ENCODE results near the gene KRTAP1-1. TPM values are rescaled to one million over a fixed set of nuclear protein-coding genes. Genes with fewer than 3 reads are reported as not detected.

Gene KRTAP1-1
- total and polyA plus RNA-seq, 2 experiments from 2014 or later = not detected

DNA sequence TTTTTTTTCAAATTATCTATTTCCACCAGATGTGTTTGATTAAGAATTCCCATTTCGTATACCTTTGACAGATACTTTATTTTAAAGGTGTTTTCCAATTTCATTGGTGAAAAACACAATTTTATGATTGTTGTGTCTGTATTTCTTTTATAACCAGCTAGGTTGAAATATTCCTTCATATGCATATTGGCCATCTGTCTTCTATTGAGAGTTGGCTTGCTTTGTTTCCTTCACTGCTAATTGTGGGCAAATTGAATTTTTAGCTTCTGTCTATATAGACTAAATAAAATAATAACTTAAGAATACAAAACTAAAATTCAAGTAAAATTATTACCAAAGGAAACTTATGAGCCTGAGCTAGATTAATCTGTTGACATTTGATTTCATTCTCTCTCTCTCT, 46.1 kb downstream of the KRTAP1-1 start:
- no peak overlapping the region for H2AFZ ChIP-seq
- no peaks in the 10 kb centered on the region for H3K4me1 ChIP-seq (ENCODE audit: insufficient read depth)
- Mint-ChIP-seq H3K27ac (no peak overlapping the region), H3K4me1 (peaks cover 4% of the 10 kb centered on the region; the same call in 2 of the 3 replicates), H3K27me3 (ENCODE audit: insufficient read depth, low read depth, poor library complexity) (no peaks in the 10 kb centered on the region), H3K36me3 (ENCODE audit: low read depth) (no peaks in the 10 kb centered on the region), H3K9me3 (no peaks in the 10 kb centered on the region), H3K4me3 (no peak overlapping the region)
- H3K4me3 ChIP-seq = no peak overlapping the region
- H3K36me3 ChIP-seq (ENCODE audit: insufficient read depth) = no peaks in the 10 kb centered on the region
- no peak for TF ChIP-seq ZNF114 (CRISPR knock-in tag; IDR thresholded peaks at IDR 0.05)
- no peak for TF ChIP-seq EZH2phosphoT487 (IDR thresholded peaks at IDR 0.05; ENCODE audit: unreplicated experiment)
- H3K27ac ChIP-seq (ENCODE audit: low read depth) = no peak overlapping the region
- ATAC-seq (no peak), DNase-seq (ENCODE audit: low spot score) (no peak)
- no peaks in the 10 kb centered on the region for H3K79me2 ChIP-seq (replicated peaks; ENCODE audit: insufficient read depth)
- 0 out of 2 replicates have a peak, but pooled peaks cover 4% of the 10 kb centered on the region for H3K9me2 ChIP-seq (ENCODE audit: insufficient read depth)
- no peaks in the 10 kb centered on the region for H3K27me3 ChIP-seq (ENCODE audit: insufficient read depth)
- no peaks in the 10 kb centered on the region for H4K20me1 ChIP-seq (replicated peaks; ENCODE audit: insufficient read depth)
- H3K4me2 ChIP-seq = no peak overlapping the region
- H3F3A ChIP-seq (replicated peaks; ENCODE audit: low read depth) = no peaks in the 10 kb centered on the region

DNA sequence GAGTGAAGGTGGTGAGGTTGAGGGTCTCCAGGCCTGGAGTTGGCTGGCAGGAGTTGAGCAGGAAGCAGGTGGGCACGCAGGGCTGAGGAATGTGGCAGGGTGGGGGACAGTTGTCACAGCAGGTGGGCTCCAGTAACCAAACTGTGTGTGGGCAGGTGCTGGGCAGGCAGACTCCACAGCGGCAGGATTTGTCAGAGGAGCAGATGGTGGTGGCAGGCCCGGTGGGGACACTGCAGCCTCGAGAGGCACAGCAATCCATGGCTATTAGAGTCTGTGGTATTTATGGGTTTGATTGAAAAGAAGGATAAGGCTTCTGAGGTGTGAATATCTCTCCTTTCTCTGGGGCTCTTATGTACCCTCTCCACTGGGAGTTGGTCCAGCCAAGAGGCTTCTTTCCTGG, 47.4 kb downstream of the KRTAP1-1 start, which contains the start of gene KRTAP3-3:
Gene KRTAP3-3, minus strand, starts transcription at position 326 of the 400 bp plus-strand sequence. Its CDS starts 67 bp downstream, at position 259.
- Mint-ChIP-seq H3K36me3 (ENCODE audit: low read depth) (no peaks in the 10 kb centered on the region), H3K4me1 (peaks cover 4% of the 10 kb centered on the region; the same call in 2 of the 3 replicates), H3K4me3 (no peak within 1 kb of the TSS), H3K9me3 (no peaks in the 10 kb centered on the region), H3K27me3 (ENCODE audit: insufficient read depth, low read depth, poor library complexity) (no peaks in the 10 kb centered on the region), H3K27ac (no peak within 1 kb of the TSS)
- Histone ChIP-seq H3K4me2 (no peak within 1 kb of the TSS), H4K20me1 (replicated peaks; ENCODE audit: insufficient read depth) (no peaks in the 10 kb centered on the region), H3F3A (replicated peaks; ENCODE audit: low read depth) (no peaks in the 10 kb centered on the region), H3K4me3 (no peak within 1 kb of the TSS), H3K9me2 (ENCODE audit: insufficient read depth) (0 out of 2 replicates have a peak, but pooled peaks cover 4% of the 10 kb centered on the region), H3K36me3 (ENCODE audit: insufficient read depth) (no peaks in the 10 kb centered on the region), H3K27me3 (ENCODE audit: insufficient read depth) (no peaks in the 10 kb centered on the region), H2AFZ (peak within 1 kb of the TSS; percentile 21), H3K79me2 (replicated peaks; ENCODE audit: insufficient read depth) (no peaks in the 10 kb centered on the region), H3K27ac (ENCODE audit: low read depth) (no peak within 1 kb of the TSS), H3K4me1 (ENCODE audit: insufficient read depth) (no peaks in the 10 kb centered on the region)
- DNase-seq (ENCODE audit: low spot score) (no peak), ATAC-seq (no peak)
- TF ChIP-seq JUNB (IDR thresholded peaks at IDR 0.05; ENCODE audit: unreplicated experiment) = no peak
- TF ChIP-seq NANOG (IDR thresholded peaks at IDR 0.05; ENCODE audit: borderline replicate concordance) = no peak
- TF ChIP-seq ZNF114 (CRISPR knock-in tag; IDR thresholded peaks at IDR 0.05) = no peak
- TF ChIP-seq STAT1 (IDR thresholded peaks at IDR 0.05; ENCODE audit: unreplicated experiment) = no peak
- TF ChIP-seq, protein P1, sequence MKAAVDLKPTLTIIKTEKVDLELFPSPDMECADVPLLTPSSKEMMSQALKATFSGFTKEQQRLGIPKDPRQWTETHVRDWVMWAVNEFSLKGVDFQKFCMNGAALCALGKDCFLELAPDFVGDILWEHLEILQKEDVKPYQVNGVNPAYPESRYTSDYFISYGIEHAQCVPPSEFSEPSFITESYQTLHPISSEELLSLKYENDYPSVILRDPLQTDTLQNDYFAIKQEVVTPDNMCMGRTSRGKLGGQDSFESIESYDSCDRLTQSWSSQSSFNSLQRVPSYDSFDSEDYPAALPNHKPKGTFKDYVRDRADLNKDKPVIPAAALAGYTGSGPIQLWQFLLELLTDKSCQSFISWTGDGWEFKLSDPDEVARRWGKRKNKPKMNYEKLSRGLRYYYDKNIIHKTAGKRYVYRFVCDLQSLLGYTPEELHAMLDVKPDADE (IDR thresholded peaks at IDR 0.05) = no peak
- TF ChIP-seq, protein P2, sequence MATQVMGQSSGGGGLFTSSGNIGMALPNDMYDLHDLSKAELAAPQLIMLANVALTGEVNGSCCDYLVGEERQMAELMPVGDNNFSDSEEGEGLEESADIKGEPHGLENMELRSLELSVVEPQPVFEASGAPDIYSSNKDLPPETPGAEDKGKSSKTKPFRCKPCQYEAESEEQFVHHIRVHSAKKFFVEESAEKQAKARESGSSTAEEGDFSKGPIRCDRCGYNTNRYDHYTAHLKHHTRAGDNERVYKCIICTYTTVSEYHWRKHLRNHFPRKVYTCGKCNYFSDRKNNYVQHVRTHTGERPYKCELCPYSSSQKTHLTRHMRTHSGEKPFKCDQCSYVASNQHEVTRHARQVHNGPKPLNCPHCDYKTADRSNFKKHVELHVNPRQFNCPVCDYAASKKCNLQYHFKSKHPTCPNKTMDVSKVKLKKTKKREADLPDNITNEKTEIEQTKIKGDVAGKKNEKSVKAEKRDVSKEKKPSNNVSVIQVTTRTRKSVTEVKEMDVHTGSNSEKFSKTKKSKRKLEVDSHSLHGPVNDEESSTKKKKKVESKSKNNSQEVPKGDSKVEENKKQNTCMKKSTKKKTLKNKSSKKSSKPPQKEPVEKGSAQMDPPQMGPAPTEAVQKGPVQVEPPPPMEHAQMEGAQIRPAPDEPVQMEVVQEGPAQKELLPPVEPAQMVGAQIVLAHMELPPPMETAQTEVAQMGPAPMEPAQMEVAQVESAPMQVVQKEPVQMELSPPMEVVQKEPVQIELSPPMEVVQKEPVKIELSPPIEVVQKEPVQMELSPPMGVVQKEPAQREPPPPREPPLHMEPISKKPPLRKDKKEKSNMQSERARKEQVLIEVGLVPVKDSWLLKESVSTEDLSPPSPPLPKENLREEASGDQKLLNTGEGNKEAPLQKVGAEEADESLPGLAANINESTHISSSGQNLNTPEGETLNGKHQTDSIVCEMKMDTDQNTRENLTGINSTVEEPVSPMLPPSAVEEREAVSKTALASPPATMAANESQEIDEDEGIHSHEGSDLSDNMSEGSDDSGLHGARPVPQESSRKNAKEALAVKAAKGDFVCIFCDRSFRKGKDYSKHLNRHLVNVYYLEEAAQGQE (IDR thresholded peaks at IDR 0.05; ENCODE audit: unreplicated experiment) = no peak
- TF ChIP-seq ZNF331 (CRISPR knock-in tag; IDR thresholded peaks at IDR 0.05; ENCODE audit: low read depth) = no peak
- TF ChIP-seq, protein P3, sequence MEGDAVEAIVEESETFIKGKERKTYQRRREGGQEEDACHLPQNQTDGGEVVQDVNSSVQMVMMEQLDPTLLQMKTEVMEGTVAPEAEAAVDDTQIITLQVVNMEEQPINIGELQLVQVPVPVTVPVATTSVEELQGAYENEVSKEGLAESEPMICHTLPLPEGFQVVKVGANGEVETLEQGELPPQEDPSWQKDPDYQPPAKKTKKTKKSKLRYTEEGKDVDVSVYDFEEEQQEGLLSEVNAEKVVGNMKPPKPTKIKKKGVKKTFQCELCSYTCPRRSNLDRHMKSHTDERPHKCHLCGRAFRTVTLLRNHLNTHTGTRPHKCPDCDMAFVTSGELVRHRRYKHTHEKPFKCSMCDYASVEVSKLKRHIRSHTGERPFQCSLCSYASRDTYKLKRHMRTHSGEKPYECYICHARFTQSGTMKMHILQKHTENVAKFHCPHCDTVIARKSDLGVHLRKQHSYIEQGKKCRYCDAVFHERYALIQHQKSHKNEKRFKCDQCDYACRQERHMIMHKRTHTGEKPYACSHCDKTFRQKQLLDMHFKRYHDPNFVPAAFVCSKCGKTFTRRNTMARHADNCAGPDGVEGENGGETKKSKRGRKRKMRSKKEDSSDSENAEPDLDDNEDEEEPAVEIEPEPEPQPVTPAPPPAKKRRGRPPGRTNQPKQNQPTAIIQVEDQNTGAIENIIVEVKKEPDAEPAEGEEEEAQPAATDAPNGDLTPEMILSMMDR (conservative IDR thresholded peaks at IDR 0.05; ENCODE audit: low read depth in 2 of 2) = no peak
- no peak for TF ChIP-seq CREB1 (CRISPR knock-in tag; IDR thresholded peaks at IDR 0.05; ENCODE audit: low read depth)
- no peak for TF ChIP-seq EZH2phosphoT487 (IDR thresholded peaks at IDR 0.05; ENCODE audit: unreplicated experiment)
- TF ChIP-seq EZH2 (IDR thresholded peaks at IDR 0.05; ENCODE audit: low read depth, unreplicated experiment) = no peak

Data from GM23338 (cell line).